ENCODE data around the gene WDR90. TPM values are rescaled to one million over a fixed set of nuclear protein-coding genes. Genes with fewer than 3 reads are reported as not detected.
A peak's percentile ranks its signal among the peaks of the same experiment; 100 is the strongest.

WDR90 gene
- total RNA-seq, 1 experiment from 2014 or later = 147 TPM

DNA sequence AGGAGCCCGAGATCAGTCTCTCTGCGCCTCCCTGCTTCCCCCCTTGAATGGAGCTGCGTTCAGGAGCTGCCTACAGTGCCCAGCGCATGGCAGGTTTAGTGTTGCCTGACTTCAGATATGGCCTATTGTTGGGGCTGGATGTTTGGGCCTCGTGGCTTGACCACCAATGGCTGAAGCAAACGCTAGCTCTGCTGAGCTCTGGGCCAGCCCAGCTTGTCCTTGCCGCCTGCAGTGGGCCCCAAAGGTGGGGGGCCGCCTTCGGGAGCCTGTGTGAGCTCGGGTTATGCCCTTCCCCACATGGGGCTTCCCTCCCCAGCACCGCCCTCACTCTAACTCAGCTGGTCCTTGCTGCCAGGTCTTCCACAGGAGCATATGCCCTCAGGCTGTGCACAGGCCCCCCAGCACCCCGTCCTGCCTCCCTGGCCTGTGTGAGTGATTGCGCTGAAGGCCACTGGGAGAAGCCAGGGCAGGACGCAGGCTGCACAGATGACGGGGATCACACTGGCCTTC lies 11.1 kb upstream of the WDR90 start:
- no peak for DNase-seq (ENCODE audit: low spot score)

GRCh38 chr16:638836-639235 lies 10.3 kb upstream of the WDR90 start:
- POLR2A ChIA-PET (ENCODE audit: low non-redundant PET) = no interaction called here
- TF ChIP-seq, protein P1, sequence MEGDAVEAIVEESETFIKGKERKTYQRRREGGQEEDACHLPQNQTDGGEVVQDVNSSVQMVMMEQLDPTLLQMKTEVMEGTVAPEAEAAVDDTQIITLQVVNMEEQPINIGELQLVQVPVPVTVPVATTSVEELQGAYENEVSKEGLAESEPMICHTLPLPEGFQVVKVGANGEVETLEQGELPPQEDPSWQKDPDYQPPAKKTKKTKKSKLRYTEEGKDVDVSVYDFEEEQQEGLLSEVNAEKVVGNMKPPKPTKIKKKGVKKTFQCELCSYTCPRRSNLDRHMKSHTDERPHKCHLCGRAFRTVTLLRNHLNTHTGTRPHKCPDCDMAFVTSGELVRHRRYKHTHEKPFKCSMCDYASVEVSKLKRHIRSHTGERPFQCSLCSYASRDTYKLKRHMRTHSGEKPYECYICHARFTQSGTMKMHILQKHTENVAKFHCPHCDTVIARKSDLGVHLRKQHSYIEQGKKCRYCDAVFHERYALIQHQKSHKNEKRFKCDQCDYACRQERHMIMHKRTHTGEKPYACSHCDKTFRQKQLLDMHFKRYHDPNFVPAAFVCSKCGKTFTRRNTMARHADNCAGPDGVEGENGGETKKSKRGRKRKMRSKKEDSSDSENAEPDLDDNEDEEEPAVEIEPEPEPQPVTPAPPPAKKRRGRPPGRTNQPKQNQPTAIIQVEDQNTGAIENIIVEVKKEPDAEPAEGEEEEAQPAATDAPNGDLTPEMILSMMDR (conservative IDR thresholded peaks at IDR 0.05; ENCODE audit: low read depth, low read length) = no peak
- TF ChIP-seq EZH2 (IDR thresholded peaks at IDR 0.05; ENCODE audit: borderline replicate concordance, low read depth, low read length, poor library complexity, severe bottlenecking) = no peak
- H3K4me3 ChIP-seq (ENCODE audit: low read depth, low read length, poor library complexity, severe bottlenecking) = no peak overlapping the region
- no peaks in the 10 kb centered on the region for H3K27me3 ChIP-seq (replicated peaks; ENCODE audit: insufficient read depth, low read depth, low read length, poor library complexity)
- H3K36me3 ChIP-seq (ENCODE audit: insufficient read depth, low read length, poor library complexity, severe bottlenecking) = no peaks in the 10 kb centered on the region
- H3K9me3 ChIP-seq (ENCODE audit: low read depth, low read length, poor library complexity, severe bottlenecking) = no peaks in the 10 kb centered on the region
- no peak for DNase-seq (ENCODE audit: low spot score)
- H3K27ac ChIP-seq (ENCODE audit: low read depth, low read length, poor library complexity, severe bottlenecking) = no peak overlapping the region
- intact Hi-C loops (cut with micrococcal nuclease; ENCODE audit: unreplicated experiment) = loop anchor here (5.0 kb wide), 1 partner anchor 52 kb away; no protein-coding TSS in a partner anchor
- BruUV-seq (replicated peaks) = no TSS peak
- H3K4me1 ChIP-seq (ENCODE audit: insufficient read depth, low read length, poor library complexity, severe bottlenecking) = peaks cover 10% of the 10 kb centered on the region
- CTCF ChIA-PET = no interaction called here

More for the DNA sequence above, 11.1 kb upstream of the WDR90 start:
- POLR2A ChIA-PET (ENCODE audit: low non-redundant PET) = no interaction called here
- Histone ChIP-seq H3K9me3 (ENCODE audit: low read depth, low read length, poor library complexity, severe bottlenecking) (no peaks in the 10 kb centered on the region), H3K27ac (ENCODE audit: low read depth, low read length, poor library complexity, severe bottlenecking) (no peak overlapping the region), H3K27me3 (replicated peaks; ENCODE audit: insufficient read depth, low read depth, low read length, poor library complexity) (no peaks in the 10 kb centered on the region), H3K4me3 (ENCODE audit: low read depth, low read length, poor library complexity, severe bottlenecking) (no peak overlapping the region), H3K4me1 (ENCODE audit: insufficient read depth, low read length, poor library complexity, severe bottlenecking) (peaks cover 9% of the 10 kb centered on the region), H3K36me3 (ENCODE audit: insufficient read depth, low read length, poor library complexity, severe bottlenecking) (no peaks in the 10 kb centered on the region)
- TF ChIP-seq EZH2 (IDR thresholded peaks at IDR 0.05; ENCODE audit: borderline replicate concordance, low read depth, low read length, poor library complexity, severe bottlenecking) = no peak
- TF ChIP-seq, protein P1 (conservative IDR thresholded peaks at IDR 0.05; ENCODE audit: low read depth, low read length) = no peak
- no TSS peak for BruUV-seq (replicated peaks)
- CTCF ChIA-PET = interaction anchor here (1.0 kb wide), 1 partner anchor 10 kb away, joined by 3 read pairs; no protein-coding TSS in a partner anchor
- intact Hi-C loops (cut with micrococcal nuclease; ENCODE audit: unreplicated experiment) = loop anchor here (5.0 kb wide), 1 partner anchor 51 kb away; no protein-coding TSS in a partner anchor

GRCh38 chr16:640614-641013 lies 8.6 kb upstream of the WDR90 start:
- H3K27me3 ChIP-seq (replicated peaks; ENCODE audit: insufficient read depth, low read depth, low read length, poor library complexity) = no peaks in the 10 kb centered on the region
- POLR2A ChIA-PET (ENCODE audit: low non-redundant PET) = no interaction called here
- BruUV-seq (replicated peaks) = no TSS peak
- TF ChIP-seq, protein P1 (conservative IDR thresholded peaks at IDR 0.05; ENCODE audit: low read depth, low read length) = no peak
- TF ChIP-seq EZH2 (IDR thresholded peaks at IDR 0.05; ENCODE audit: borderline replicate concordance, low read depth, low read length, poor library complexity, severe bottlenecking) = no peak
- no peaks in the 10 kb centered on the region for H3K36me3 ChIP-seq (ENCODE audit: insufficient read depth, low read length, poor library complexity, severe bottlenecking)
- H3K27ac ChIP-seq (ENCODE audit: low read depth, low read length, poor library complexity, severe bottlenecking) = no peak overlapping the region
- H3K9me3 ChIP-seq (ENCODE audit: low read depth, low read length, poor library complexity, severe bottlenecking) = no peaks in the 10 kb centered on the region
- H3K4me1 ChIP-seq (ENCODE audit: insufficient read depth, low read length, poor library complexity, severe bottlenecking) = peaks cover 10% of the 10 kb centered on the region
- peak overlapping the region; percentile 77 for H3K4me3 ChIP-seq (ENCODE audit: low read depth, low read length, poor library complexity, severe bottlenecking)
- CTCF ChIA-PET = no interaction called here
- DNase-seq (ENCODE audit: low spot score) = no peak
- intact Hi-C loops (cut with micrococcal nuclease; ENCODE audit: unreplicated experiment) = no loop called here
